ENCODE results near the gene USP48.

DNA sequence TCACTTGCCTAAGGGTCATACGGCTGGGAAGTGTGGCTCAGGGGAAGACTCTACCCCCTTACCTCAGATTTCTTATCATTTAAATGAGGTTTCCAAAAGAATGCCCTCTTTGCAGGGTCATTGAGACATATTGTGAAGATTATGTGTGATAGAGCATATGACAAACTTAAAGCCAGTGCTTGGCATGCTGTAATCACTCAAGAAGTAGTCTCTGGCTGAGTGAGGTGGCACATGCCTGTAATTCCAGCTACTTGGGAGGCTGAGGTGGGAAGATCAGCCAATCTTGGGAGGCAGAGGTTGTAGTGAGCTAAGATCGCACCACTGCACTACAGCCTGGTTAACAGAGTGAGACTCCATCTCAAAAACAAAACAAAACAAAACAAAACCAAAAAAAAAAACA, 21.6 kb upstream of the USP48 start:
- TF ChIP-seq POLR2A (IDR thresholded peaks at IDR 0.05; ENCODE audit: low read length), result no peak
- TF ChIP-seq CTCF (IDR thresholded peaks at IDR 0.05), result no peak
- no peak for TF ChIP-seq USF2 (IDR thresholded peaks at IDR 0.05)
- TF ChIP-seq NR3C1 (IDR thresholded peaks at IDR 0.05), result no peak
- no peak for TF ChIP-seq TFCP2L1 (CRISPR knock-in tag; IDR thresholded peaks at IDR 0.05)
- TF ChIP-seq MAFK (IDR thresholded peaks at IDR 0.05; ENCODE audit: partially characterized antibody), result no peak
- no peak for TF ChIP-seq POLR2AphosphoS2 (conservative IDR thresholded peaks at IDR 0.05; ENCODE audit: low read length)
- no peak for TF ChIP-seq RCOR1 (IDR thresholded peaks at IDR 0.05; ENCODE audit: low read depth, low read length)
- TF ChIP-seq BHLHE40 (IDR thresholded peaks at IDR 0.05; ENCODE audit: low read depth, low read length), result no peak
- TF ChIP-seq KDM1A (IDR thresholded peaks at IDR 0.05; ENCODE audit: low read depth), result no peak
- no peak for TF ChIP-seq MAX (IDR thresholded peaks at IDR 0.05)
- TF ChIP-seq ELK1 (IDR thresholded peaks at IDR 0.05; ENCODE audit: low read depth, low read length), result no peak
- TF ChIP-seq NPAS2 (CRISPR knock-in tag; IDR thresholded peaks at IDR 0.05; ENCODE audit: borderline replicate concordance), result no peak
- no peak for TF ChIP-seq RAD21 (conservative IDR thresholded peaks at IDR 0.05 in 1 of 2, IDR thresholded peaks at IDR 0.05 in 1 of 2)
